Ovary (tissue), 3 donors: Measurements from ENCODE around the gene SMPD1.

Experiments used
- EP300 ChIP-seq: sonication (generic); formaldehyde crosslinking; IDR thresholded peaks from one replicate; pipeline ENCODE4 v1.6.1; 2017; ENCODE audit warnings: antibody characterized with exemption
- POLR2A ChIP-seq: fragments of 450-650 bp; IDR thresholded peaks from one replicate; pipeline ENCODE4 v1.6.1; 2017; ENCODE audit warnings: antibody characterized with exemption, mild to moderate bottlenecking, moderate library complexity
- TF ChIP-seq, protein P1 (sequence below), 3 donors: fragments of 450-650 bp in 2 of 3; fragments of 200-600 bp in 1 of 3; IDR thresholded peaks; one replicate each; pipeline versions ENCODE4 v1.5.1 to v1.8.0; 2016 to 2022; ENCODE audit warnings: antibody characterized with exemption in 3 of 3, mild to moderate bottlenecking in 1 of 3
- donor health status: DM: no; HTN: no; CAD: no.

DNA sequence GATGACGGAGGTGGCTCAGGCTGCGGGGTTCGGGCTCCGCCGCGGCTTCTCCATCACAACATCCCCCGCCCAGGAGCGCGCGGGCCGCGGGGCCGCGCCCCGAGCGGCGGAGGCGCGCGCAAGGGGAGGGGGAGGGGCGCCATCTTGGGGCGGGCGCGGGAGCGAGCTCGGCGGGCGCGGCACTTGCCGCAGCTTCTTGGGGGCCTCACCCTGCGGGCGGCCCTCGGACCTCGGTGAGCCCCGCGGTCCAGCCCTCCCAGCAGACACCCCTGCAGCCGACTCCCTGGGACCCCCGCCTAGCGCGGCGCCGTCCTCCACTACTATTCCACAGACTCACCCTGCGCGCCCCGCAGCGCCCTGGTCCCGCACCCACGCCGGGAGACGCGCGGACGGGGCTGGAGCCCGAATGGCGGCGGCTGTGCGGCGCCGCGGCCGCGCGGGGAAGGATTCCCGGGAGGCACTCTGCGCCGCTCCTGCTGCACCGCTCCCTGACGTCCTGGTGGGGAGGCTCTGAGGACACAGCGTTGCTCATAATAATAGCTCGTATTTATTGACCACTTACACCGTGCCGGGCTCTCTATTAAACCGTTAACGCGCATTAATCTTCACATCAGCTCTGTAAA, 28.8 kb downstream of the SMPD1 start, which contains the start of gene APBB1:
- TF ChIP-seq, protein P1, sequence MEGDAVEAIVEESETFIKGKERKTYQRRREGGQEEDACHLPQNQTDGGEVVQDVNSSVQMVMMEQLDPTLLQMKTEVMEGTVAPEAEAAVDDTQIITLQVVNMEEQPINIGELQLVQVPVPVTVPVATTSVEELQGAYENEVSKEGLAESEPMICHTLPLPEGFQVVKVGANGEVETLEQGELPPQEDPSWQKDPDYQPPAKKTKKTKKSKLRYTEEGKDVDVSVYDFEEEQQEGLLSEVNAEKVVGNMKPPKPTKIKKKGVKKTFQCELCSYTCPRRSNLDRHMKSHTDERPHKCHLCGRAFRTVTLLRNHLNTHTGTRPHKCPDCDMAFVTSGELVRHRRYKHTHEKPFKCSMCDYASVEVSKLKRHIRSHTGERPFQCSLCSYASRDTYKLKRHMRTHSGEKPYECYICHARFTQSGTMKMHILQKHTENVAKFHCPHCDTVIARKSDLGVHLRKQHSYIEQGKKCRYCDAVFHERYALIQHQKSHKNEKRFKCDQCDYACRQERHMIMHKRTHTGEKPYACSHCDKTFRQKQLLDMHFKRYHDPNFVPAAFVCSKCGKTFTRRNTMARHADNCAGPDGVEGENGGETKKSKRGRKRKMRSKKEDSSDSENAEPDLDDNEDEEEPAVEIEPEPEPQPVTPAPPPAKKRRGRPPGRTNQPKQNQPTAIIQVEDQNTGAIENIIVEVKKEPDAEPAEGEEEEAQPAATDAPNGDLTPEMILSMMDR (IDR thresholded peaks at IDR 0.05), result peak in 2 of 3 donors; percentile 19 to 27
- TF ChIP-seq POLR2A (peak; percentile 62), EP300 (no peak)
